HG03175 (cell line): Measurements from ENCODE around the gene DLG1.
"Not testable (repeated sequence)": the region's sequence is repeated elsewhere in the genome, so short reads cannot be mapped to it uniquely, and the experiment has no call there.

Experiments used
- ATAC-seq: cut with Tn5 transposase; IDR thresholded peaks from one replicate; pipeline ENCODE4 v1.9.1; 2021; ENCODE audit warnings: mild to moderate bottlenecking, moderate library complexity; ENCODE audit not compliant: unreplicated experiment

The DLG1 gene

DNA sequence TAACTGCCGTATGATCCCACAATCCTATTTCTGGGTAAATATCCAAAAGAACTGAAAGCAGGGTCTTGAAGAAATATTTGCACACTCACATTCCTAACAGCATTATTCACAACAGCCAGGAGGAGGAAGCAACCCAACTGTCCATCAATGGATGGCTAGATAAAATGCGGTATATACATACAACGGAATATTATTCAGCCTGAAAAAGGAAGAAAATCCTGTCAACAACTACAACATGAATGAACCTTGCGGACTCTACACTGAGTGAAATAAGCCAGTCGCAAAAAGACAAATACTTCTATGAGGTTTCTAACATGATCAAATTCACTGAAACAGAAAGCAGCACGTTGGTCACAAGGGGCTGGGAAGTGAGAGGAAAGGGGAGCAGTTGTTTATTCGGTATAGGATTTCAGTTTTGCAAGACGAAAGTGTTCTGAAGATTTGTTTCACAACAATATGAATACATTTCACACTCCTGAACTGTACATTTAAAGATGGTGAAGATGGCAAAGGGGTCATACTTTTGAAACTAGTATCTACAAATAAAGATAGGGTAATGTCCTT, 6.2 kb downstream of the DLG1 start:
- ATAC-seq: no peak

DNA sequence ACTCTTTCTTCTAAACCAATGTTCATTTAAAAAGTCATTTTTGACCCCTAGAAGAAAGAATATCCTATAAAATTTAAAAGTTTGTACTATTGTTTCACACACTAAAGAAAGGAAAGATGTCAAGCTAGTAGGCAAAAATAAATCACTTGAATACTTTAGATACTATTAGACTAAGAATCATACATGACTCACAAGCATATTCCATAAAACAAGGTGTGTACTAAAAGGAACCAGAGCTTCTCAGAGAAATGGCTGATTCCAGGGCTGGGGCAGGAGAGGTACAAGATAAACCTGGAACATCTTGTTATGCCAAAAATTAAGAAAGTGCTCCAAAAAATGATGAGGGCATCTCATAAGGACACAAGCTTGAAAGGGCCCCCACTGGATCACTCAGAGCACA, 8.7 kb downstream of the DLG1 start:
- no peak for ATAC-seq

DNA sequence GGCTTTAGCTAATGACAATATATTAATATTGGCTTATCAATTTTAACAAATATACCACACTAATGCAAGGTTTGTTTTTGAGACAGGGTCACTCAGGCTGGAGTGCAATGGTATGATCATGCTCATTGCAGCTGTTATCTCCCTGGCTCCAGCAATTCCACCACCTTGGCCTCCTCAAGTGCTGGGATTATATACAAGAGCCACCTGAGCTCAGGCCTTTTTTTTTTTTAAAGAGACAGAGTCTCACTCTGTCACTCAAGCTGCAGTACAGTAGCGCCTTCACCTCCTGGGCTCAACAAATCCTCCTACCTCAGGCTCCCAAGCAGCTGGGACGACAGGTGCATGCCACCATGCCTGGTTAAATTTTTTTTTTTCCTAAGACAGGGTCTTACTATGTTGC, 11.7 kb downstream of the DLG1 start:
- ATAC-seq: no peak

DNA sequence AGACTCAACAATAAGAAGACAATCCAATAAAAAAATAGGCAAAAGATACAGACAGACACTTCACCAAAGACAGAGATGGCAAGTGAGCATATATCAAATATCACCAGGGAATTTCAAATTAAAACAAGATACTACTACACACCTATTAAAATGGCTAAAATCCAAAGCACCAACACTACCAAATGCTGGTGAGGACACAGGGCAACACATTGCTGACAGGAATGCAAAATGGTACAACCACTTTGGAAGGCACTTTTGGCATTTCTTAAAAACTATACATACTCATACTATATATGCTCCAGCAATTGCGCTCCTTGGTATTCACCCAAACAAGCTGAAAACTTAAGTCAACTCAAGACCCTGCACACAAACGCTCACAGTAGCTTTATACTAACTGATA, 12.9 kb downstream of the DLG1 start:
- no peak for ATAC-seq

DNA sequence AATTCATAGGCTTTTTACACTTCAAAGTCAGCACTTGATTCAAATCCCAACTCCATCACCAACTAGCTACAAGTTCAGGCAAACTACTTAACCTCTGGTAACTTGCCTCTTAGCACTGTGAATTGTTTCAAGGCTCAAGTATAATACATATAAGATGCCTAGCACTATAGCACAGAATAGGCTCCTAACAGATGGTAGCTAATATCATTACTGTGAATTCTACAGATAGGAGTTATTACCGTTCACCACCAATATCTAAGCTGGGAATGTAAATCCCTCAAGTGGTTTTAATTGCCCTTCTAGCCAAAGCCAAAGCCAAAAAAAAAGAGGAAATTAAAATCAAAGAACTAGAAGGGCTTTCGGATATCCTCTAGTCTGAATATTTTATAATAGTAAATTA, 15.4 kb downstream of the DLG1 start:
- no peak for ATAC-seq

DNA sequence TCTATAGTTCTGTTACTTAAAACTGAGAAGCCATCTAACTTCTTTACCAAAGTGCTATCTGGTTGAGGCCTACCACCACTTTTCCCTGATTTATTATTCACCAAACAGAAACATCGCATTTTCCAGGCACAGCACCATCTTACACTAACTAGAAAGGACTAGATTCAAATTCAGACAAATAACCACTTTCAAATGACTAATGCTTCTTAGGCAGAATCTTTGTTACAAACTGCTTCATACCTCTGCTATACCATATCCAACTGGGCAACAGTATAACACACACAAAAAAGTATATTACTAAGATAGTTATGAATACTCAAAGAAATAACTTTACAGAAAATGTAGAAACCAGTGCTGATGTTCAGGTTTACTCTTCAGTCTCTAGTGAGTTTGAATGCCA, 16.6 kb downstream of the DLG1 start:
- ATAC-seq: no peak

DNA sequence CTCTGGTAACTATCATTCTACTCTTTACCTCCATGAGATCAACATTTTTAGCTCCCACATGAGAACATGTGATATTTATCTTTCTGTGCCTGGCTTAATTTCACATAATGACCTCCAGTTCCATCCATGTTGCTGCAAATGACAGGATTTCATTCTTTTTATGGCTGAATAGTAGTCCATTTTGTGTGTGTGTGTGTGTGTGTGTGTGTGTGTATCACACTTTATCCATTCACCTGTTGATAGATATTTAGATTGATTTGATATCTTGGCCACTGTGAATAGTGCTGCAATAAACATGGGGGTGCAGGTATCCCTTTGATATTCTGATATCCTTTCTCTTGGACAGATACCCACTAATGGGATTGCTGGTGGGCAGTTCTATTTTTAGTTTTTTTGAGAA, 18.3 kb downstream of the DLG1 start:
- no peak for ATAC-seq

DNA sequence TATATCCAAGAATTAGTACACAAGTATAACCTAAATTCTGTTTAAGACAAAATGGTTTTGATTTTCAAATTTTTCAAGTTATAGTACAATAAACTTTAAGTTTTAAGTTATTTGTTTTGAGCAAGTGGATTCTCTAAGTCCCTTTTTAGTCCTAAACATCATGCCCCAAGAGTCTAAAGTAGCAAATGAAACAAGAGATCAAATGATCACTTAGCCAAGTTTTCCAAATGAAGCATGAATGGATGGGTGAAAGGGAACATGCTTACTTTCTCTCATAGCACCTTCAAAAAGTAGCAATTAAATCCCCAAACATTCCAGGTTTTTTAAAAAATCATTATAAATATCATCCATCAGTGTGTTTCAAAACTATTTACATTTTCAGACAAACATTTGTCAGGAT, 19.5 kb downstream of the DLG1 start:
- ATAC-seq: no peak

DNA sequence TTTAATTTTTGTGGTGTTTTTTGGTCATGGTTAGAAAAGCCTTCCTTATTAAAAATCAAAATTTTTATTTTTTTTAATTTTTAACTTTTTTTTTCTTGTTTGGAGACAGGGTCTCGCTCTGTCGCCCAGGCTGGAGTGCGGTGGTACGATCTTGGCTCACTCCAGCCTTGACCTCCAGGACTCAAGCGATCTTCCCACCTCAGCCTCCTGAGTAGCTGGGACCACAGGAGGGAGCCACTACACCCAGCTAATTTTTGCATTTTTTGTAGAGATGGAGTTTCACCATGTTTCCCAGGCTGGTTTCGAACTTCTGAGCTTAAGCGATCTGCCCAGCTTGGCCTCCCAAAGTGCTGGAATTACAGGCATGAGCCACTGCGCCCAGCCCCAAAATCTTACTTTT, 21.6 kb downstream of the DLG1 start:
- ATAC-seq: not testable (repeated sequence)

DNA sequence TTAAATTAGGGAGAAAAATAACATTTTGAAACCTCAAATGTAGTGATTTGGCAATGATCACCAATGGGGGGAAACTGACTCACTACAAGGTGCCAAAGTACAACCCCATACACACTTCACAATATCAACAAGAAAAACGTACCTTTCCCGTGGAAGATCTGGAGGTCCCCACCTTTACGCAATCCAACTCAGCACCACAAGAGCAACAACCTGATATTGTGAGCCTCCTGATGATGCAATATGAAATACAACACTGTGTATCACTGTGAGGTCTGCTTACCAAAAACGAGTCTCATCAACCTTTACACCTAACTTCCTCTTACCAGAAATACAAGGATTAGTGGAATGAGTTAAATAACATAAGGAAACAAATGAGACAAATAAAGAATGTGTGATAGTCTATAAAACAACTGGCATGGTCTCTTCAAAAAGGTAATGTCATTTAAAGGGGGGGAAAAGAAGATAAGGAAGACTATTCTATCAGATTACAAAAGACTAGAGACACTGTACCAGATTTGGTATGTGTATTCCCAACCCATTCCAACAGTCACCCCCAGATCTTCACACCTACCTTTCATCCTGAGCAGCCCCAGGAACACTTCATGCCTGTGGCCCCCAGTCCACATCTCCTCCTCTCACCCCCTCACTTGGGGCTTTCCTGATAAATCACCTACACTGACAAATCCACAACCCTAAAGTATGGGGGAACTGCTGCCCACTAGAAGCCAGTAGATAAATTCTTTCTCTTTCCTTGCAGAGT, 27.7 kb downstream of the DLG1 start:
- ATAC-seq: no peak

DNA sequence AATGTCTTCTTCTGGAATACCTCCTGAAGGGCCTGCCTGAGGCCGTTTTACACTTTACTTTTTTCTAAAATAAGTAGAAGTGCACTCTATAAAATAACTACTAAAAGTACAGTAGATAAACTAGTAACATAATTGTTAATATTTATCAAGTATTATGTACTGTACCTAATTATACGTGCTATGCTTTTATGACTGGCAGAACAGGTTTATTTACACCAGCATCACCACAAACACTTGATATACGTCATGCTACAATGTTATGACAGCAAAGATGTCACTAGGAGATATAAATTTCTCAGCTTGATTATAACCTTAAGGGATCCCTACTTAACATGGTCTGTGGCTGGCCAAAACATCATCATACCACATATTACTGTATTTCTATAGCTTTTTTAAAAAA, 29.4 kb downstream of the DLG1 start:
- ATAC-seq: no peak

DNA sequence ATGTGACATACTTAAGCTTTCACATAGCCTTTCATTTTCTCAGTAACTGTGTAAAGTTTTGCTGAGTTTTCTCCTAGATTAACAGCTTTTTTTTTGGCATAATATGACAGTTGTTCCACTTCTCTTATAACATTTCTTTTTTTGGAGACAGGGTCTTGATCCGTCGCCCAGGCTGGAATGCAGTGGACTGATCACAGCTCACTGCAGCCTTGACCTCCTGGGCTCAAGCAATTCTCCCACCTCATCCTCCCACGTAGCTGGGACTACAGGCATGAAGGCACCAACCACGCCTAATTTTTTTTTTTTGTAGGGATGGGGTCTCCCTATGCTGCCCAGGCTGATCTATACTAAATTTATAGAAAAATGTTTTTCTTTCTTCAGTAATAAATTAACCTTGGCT, 30.1 kb downstream of the DLG1 start:
- no peak for ATAC-seq

DNA sequence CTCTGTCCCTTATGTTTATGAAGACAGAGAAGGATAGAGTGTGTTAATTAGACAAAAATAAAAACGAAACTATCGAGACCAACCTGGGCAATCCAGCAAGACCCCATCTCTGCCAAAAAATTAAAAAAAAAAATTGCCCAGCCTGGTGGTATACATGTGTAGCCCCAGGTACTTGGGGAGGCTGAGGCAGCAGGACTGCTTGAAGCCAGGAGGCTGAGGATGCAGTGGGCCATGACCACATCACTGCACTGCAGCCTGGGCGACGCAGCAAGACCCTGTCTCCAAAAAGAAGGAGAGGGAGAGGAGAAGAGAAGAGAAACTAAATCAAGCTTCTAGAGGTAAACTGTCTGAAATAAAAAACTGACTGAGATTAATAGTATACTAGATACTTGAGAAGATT, 32.1 kb downstream of the DLG1 start:
- ATAC-seq: no peak

DNA sequence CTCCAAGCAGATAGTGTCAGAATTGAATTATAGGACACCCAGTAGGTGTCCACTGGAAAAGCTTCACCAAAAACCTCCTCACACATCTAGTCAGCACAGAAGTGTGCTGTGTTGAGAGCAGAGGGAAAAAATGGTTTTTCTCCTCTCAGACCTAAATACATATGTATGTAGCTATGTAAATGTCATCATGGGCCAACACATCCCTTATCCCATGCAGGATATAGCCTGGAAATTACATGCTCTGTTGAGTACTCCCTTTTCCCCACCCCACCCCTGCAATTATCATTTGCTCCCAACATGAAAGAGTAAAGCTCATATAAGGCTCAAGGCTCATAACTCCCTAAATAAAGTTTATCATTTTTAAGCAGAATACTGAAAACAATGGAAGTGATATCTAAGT, 35.7 kb downstream of the DLG1 start:
- ATAC-seq: no peak

DNA sequence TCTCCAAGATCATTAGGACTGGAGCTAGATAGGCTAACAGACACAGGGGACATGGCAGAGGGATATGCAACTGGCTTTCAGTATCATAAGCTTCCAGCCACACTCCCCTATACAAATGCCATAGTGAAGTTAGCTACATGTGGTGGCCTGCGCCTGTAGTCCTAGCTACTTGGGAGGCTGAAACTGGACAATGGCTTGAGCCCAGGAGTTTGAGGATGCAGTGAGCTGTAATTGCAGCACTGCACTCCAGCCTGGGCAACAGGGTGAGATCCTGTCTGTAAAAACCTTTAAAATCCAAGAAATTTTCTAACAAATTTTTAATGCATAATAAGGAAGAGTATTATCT, 37.3 kb downstream of the DLG1 start:
- no peak for ATAC-seq

DNA sequence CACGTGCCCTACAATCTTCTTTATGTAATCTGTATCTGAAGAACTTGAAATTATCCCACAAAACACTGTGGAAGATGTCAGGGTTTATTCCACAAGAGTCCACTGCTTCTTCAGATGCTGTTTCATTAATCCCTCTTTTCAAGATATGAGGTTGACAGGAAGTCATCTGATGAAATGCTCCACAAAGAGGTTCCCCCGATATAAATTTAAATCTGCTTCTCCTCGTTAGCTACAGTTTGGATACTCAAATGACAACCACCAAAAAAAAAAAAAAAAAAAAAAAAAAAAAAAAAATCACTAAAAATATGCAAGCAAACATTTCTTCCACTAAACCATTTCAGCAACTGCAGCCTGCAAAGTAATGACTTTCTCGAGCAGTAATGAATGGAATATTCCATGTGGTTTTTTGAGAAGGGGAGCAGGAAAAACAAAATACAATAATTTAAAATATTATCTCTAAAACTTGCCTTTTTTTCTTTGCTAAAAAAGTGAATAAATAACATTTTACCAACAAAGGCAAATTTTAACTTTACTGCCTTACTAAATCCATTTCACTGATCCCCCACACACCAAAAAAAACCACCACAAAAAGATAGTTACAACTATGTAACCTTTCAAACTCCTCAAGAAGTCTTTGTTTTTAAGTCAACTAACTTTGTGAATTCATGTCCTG, 37.8 kb downstream of the DLG1 start:
- ATAC-seq: no peak

DNA sequence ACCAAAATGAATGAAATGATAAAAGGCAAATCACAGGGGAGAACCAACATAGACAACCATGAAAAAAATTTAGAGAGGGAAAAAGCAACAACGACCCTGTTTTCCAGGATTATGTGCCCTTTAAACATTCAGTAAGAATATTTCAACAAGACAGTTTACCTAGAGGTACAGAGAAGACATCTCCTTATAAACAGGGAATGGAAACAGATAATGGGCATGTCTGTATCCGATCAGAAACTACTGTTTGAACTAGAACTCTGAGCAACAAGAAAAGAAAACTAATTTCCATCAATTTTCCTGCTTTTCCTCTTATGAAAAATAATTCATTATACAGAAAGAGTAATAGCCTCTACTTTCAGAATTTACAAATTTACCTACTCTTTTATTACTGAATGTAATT, 39.3 kb downstream of the DLG1 start:
- ATAC-seq: no peak

DNA sequence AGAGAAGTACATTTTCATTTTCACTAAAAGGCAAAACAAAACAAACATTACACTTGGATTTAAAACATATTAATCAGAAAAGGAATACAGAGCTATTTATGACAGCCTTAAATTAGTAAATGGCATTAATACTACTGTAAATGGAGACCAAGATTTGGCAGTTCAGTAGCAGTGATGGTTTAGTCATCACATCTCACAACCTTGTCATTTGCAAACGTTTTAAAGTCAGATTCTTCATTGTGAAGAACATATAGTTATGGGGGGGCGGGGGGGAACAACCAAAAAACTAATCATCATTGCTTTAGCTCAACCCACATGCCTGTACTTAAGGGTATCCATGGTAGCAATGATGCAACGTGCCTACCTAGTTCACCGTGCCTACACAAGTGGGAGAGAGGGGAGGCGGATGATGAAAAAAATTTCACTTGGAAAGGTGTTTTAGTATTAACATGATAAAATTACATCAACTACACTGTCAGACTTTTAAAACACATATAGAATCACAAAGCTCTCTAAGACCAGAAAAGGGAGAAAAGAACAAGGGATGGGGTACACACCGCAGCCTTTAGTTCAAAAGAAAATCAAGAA, 40.1 kb downstream of the DLG1 start:
- ATAC-seq: no peak

DNA sequence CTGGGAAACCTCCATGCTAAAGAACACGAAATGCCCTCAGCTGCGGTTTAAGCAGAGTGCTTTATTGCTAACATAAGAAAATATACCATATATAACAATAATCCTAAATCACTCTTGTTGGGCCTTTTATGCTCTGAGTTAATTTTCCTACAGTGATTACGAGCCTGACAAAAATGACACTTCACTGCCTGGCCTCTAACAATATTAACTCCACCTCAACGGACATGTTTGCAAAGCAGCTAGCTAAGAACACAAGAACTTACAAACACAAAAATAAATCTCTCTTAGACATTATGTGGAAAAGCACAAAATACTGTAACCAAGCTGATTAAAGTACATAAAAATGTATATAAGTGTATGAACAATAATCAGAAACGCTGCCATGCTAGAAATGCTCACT, 40.7 kb downstream of the DLG1 start:
- ATAC-seq: no peak

DNA sequence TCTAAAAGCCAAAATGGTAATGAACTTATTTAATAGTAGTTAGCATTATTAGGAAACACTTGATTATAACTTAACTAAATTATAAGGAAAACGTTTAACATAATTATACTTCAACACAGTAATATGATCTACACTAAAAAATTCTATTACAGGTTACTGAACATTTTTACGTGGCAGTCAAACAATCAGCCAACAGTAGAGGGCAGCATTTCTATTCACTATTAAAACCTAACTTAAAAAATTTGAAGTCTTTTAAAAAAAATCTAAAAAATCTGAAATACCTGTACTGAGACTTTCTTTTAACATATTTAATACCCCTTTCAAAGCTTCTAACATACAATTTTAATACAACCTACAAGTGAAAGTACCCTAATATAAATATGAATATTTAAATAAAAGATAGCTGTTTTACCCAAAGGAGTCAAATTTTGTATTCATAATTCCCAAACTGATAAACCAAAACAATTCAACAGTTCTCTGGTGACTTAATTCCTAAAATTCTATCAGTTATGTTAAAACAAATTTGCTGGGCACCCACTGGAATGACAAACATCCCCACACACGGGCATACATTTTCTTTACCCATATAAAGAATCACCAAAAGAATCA, 41.5 kb downstream of the DLG1 start:
- ATAC-seq: no peak

DNA sequence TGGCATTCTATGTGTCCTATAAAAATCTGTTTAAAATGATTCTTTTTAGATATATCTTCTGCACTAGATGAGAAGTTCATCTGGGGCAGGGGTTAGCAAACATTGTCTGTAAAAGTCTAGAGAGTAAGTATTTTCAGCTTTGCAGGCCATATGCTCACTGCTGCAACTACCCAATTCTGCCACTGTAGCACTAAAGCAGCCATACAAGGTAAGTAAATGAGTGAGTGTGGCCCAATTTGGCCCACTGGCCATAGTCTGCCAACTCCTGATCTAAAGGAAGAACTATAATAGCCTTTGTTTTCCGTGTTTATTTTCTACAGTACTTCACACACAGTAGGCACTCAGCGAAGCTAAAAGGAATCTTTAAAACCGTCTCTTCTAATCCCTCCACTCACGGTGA, 42.3 kb downstream of the DLG1 start:
- ATAC-seq: no peak
